Calu3 (cell line): Measurements from ENCODE around the gene MYL9. TPM values are rescaled to one million over a fixed set of nuclear protein-coding genes. Genes with fewer than 3 reads are reported as not detected.

ENCODE experiments used
- BruUV-seq: library from RNA; stranded (reverse); fragments of 400-500 nt; replicated peaks from 2 replicates; lab custom pipeline; 2021; lab: Mats Ljungman, UMichigan
- CTCF ChIA-PET: fragments of 300-600 bp; sonication (Branson Sonifier 250); formaldehyde crosslinking; loops from one replicate; lab custom pipeline; 2022; ENCODE audit warnings: antibody characterized with exemption; lab: Charles Lee
- DNase-seq: peaks from one replicate; pipeline ENCODE4 v3.0.0; 2022
- H3K27ac Mint-ChIP-seq: one replicate; pipeline ENCODE4 v1.8.0; 2022; ENCODE audit warnings: mixed read lengths; ENCODE audit not compliant: unreplicated experiment
- H3K27me3 Mint-ChIP-seq: one replicate; pipeline ENCODE4 v1.8.0; 2022; ENCODE audit warnings: mixed read lengths; ENCODE audit not compliant: unreplicated experiment
- H3K36me3 Mint-ChIP-seq: one replicate; pipeline ENCODE4 v1.8.0; 2022; ENCODE audit warnings: mild to moderate bottlenecking, moderate library complexity, mixed read lengths; ENCODE audit not compliant: insufficient read depth, unreplicated experiment
- H3K4me1 Mint-ChIP-seq: one replicate; pipeline ENCODE4 v1.8.0; 2022; ENCODE audit warnings: mild to moderate bottlenecking, low read depth, mixed read lengths; ENCODE audit not compliant: unreplicated experiment
- H3K4me3 Mint-ChIP-seq: one replicate; pipeline ENCODE4 v1.8.0; 2022; ENCODE audit warnings: mild to moderate bottlenecking, low read depth, moderate library complexity, mixed read lengths; ENCODE audit not compliant: unreplicated experiment
- H3K9me3 Mint-ChIP-seq: one replicate; pipeline ENCODE4 v1.8.0; 2022; ENCODE audit warnings: low read depth, mixed read lengths; ENCODE audit not compliant: unreplicated experiment
- intact Hi-C: fragments of 100-400 bp; cut with micrococcal nuclease; formaldehyde crosslinking; loops from one replicate; pipeline ENCODE4 v1.10.0; 2022; ENCODE audit not compliant: unreplicated experiment
- total RNA-seq: library from RNA; stranded (reverse); gene quantifications from 2 replicates; pipeline ENCODE4 v1.2.3, GENCODE V29; 2022
- TF ChIP-seq, protein P1 (sequence below): fragments of 200-600 bp; IDR thresholded peaks from one replicate; pipeline ENCODE4 v1.8.0; 2022; ENCODE audit warnings: antibody characterized with exemption; ENCODE audit not compliant: unreplicated experiment

Gene MYL9
- total RNA-seq, 1 experiment from 2014 or later: 10.3 TPM

DNA sequence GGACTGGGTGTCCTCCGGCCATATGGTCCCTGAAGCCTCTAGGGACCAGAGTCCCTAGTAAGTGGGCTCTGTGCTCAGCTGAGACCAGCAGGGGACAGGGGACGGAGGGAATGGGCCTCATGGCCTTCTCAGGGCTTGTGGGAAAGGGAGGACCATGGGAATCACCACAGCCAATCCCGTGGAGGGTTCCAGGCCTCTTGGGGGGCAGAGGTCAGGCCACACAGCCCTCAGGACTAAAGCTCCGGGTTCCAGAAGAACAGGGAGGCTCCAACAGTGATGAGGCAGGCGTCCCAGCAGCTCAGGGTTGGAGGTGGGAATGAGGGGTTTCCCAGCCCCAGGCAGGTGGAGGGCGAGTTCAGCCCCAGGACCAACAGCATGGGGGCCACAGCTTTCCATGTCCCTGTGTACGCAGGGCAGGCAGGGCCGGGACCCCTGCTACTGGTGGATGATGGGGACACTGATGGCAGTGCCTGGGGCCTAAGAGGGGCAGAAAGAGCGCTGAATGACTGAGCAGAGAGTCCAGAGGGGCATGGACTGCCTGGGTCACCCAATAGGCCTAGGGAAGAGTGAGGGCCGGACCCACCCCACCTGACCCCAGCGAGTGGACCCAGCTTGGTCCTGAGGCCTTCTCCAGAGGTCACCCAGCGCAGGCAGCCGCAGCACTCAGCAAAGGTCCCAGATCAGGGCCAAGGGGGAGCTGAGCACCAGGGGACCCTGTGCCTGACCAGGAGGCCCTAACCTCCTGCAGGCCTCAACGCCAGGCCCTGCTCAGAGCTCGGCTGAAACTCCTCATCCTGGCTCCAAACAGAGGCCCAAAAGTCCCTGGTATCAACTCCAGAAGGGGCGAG lies 8.8 kb downstream of the MYL9 start:
- DNase-seq: no peak
- Mint-ChIP-seq H3K4me3 (no peak overlapping the region), H3K9me3 (no peaks in the 10 kb centered on the region), H3K4me1 (no peaks in the 10 kb centered on the region), H3K36me3 (no peaks in the 10 kb centered on the region), H3K27ac (no peak overlapping the region), H3K27me3 (peaks cover 6% of the 10 kb centered on the region)
- no TSS peak for BruUV-seq
- TF ChIP-seq, protein P1, sequence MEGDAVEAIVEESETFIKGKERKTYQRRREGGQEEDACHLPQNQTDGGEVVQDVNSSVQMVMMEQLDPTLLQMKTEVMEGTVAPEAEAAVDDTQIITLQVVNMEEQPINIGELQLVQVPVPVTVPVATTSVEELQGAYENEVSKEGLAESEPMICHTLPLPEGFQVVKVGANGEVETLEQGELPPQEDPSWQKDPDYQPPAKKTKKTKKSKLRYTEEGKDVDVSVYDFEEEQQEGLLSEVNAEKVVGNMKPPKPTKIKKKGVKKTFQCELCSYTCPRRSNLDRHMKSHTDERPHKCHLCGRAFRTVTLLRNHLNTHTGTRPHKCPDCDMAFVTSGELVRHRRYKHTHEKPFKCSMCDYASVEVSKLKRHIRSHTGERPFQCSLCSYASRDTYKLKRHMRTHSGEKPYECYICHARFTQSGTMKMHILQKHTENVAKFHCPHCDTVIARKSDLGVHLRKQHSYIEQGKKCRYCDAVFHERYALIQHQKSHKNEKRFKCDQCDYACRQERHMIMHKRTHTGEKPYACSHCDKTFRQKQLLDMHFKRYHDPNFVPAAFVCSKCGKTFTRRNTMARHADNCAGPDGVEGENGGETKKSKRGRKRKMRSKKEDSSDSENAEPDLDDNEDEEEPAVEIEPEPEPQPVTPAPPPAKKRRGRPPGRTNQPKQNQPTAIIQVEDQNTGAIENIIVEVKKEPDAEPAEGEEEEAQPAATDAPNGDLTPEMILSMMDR: no peak
- CTCF ChIA-PET: interaction anchor here (0.6 kb wide), 1 partner anchor 285 kb away, joined by 3 read pairs; no protein-coding TSS in a partner anchor
- intact Hi-C loops: no loop called here

DNA sequence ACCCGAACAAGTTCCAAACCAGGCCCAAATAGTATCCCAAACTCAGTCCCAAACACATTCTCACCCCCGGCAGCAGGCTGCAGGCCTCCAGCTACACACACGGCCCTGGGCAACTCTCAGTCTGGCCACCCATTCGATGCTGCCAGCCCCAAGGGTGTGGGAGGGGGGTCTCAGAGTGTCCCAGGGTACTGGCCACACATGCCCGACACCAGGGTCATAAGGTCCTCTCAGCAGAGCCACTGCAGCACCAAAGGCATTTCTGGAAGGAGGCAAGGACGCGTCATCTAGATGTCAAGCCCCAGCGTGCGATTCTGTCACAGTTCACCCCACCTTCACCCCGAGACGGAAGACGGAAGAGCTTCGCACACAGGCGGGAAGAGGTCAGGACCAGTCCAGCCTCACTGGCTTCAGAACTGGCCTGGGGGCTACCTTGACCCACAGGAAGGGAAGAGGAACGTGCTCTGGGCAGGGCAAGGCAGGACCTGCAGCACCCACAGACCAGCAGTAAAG lies 9.5 kb downstream of the MYL9 start:
- BruUV-seq: no TSS peak
- no peak overlapping the region for H3K27ac Mint-ChIP-seq

DNA sequence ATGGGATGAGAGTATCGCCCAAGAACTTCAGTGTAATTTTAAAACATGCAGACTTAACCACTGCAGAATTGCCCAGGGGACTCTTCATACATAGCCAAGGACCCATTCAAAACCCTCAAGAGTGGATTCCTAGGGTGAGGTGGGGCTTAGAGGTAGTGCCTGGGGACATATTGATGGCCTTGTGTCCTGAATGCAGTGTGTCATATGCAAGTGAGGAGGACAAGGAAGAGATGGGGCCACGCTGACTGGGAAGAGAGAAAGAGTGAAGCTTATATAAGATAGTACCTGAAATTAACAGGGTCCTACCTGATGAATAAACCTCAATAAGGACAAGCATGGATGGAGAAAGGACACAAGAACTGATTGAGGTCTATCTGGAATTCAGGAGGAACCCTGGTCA lies 13.9 kb downstream of the MYL9 start:
- CTCF ChIA-PET: no interaction called here
- TF ChIP-seq, protein P1: no peak
- no peak overlapping the region for H3K4me3 Mint-ChIP-seq
- H3K4me1 Mint-ChIP-seq: no peaks in the 10 kb centered on the region
- BruUV-seq: no TSS peak
- no peaks in the 10 kb centered on the region for H3K9me3 Mint-ChIP-seq
- no peak for DNase-seq
- no peaks in the 10 kb centered on the region for H3K36me3 Mint-ChIP-seq
- intact Hi-C loops: loop anchor here (5.0 kb wide), 1 partner anchor 52 kb away; the partner anchor contains the start of gene RAB5IF
- peaks cover 13% of the 10 kb centered on the region for H3K27me3 Mint-ChIP-seq
- no peak overlapping the region for H3K27ac Mint-ChIP-seq

More for the DNA sequence above, 9.5 kb downstream of the MYL9 start:
- H3K27me3 Mint-ChIP-seq: peaks cover 12% of the 10 kb centered on the region
- no peaks in the 10 kb centered on the region for H3K4me1 Mint-ChIP-seq
- no peaks in the 10 kb centered on the region for H3K36me3 Mint-ChIP-seq
- CTCF ChIA-PET: interaction anchor here (0.6 kb wide), 1 partner anchor 286 kb away, joined by 3 read pairs; no protein-coding TSS in a partner anchor
- no peaks in the 10 kb centered on the region for H3K9me3 Mint-ChIP-seq
- no peak for DNase-seq
- TF ChIP-seq, protein P1: no peak
- intact Hi-C loops: no loop called here
- H3K4me3 Mint-ChIP-seq: no peak overlapping the region

DNA sequence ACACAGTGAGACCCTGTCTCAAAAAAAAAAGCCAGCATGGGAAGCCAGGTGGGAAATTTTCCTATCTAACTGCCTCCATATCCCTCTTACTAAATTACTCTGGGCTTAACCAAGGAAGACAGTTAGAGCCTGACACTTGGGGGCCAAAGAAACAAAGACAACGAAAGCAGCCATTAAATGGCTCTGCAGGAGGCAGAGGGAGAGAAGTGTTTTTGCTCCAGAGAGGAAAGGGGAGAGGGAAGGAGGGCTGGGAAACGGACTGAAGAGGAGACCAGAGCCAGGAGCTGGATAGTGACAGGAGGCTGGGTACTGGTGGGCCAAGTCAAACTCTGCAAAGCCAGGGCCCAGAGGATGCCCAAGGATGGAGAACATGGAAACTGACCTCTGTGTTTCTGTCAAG lies 21.4 kb downstream of the MYL9 start:
- no peaks in the 10 kb centered on the region for H3K4me1 Mint-ChIP-seq
- no peaks in the 10 kb centered on the region for H3K36me3 Mint-ChIP-seq
- H3K27ac Mint-ChIP-seq: no peak overlapping the region
- H3K4me3 Mint-ChIP-seq: no peak overlapping the region
- no TSS peak for BruUV-seq
- peaks cover 9% of the 10 kb centered on the region for H3K27me3 Mint-ChIP-seq
- intact Hi-C loops: no loop called here
- no peak for DNase-seq
- TF ChIP-seq, protein P1: no peak
- H3K9me3 Mint-ChIP-seq: no peaks in the 10 kb centered on the region
- CTCF ChIA-PET: no interaction called here
